AG09319 (cell line): ENCODE data around the gene CCR3.

Source experiments
- DNase-seq: peaks from one replicate; pipeline ENCODE4 v3.0.0-alpha.2; 2010; ENCODE audit warnings: low read depth; ENCODE audit errors: extremely low read depth
- CTCF ChIP-seq: IDR thresholded peaks from 2 replicates; pipeline ENCODE4 v1.5.1; 2011; ENCODE audit warnings: low read depth, mild to moderate bottlenecking, inconsistent platforms, low read length, moderate library complexity

CCR3 gene

GRCh38 chr3:46283881-46284450 is 41.7 kb downstream of the CCR3 start:
- DNase-seq, result no peak
- no peak for TF ChIP-seq CTCF

GRCh38 chr3:46284981-46285683 is 42.9 kb downstream of the CCR3 start:
- no peak for TF ChIP-seq CTCF
- DNase-seq, result no peak

- no peak for DNase-seq
- no peak for TF ChIP-seq CTCF
Observed at GRCh38 chr3:46285931-46286619, 43.8 kb downstream of the CCR3 start.

- TF ChIP-seq CTCF, result no peak
Observed at GRCh38 chr3:46286947-46287565, 44.8 kb downstream of the CCR3 start.

GRCh38 chr3:46289551-46289950 is 47.3 kb downstream of the CCR3 start:
- no peak for TF ChIP-seq CTCF
- DNase-seq, result no peak

More at GRCh38 chr3:46286947-46287565, 44.8 kb downstream of the CCR3 start:
- no peak for DNase-seq

- no peak for TF ChIP-seq CTCF
- no peak for DNase-seq
Observed at GRCh38 chr3:46289966-46290365, 47.7 kb downstream of the CCR3 start.

GRCh38 chr3:46291046-46291445 is 48.8 kb downstream of the CCR3 start:
- no peak for DNase-seq
- TF ChIP-seq CTCF, result no peak
